Occipital lobe (tissue), 2 donors: Measurements from ENCODE around the gene CREB5. TPM values are rescaled to one million over a fixed set of nuclear protein-coding genes. Genes with fewer than 3 reads are reported as not detected.

Source experiments
- DNase-seq: peaks from one replicate; lab custom pipeline; 2025; lab: John Stamatoyannopoulos, UW
- total RNA-seq: library from RNA; depleted of rRNA; stranded (reverse); fragments of >200 nt; gene quantifications from one replicate; pipeline ENCODE4 v1.2.3, GENCODE V29; 2014

The CREB5 gene
- total RNA-seq, 1 donor from 2014 or later: 8.0 TPM

GRCh38 chr7:28406192-28406591 lies 6.1 kb upstream of the CREB5 start:
- DNase-seq: no peak

- no peak for DNase-seq
Measured at GRCh38 chr7:28407651-28408050, 4.7 kb upstream of the CREB5 start.

DNA sequence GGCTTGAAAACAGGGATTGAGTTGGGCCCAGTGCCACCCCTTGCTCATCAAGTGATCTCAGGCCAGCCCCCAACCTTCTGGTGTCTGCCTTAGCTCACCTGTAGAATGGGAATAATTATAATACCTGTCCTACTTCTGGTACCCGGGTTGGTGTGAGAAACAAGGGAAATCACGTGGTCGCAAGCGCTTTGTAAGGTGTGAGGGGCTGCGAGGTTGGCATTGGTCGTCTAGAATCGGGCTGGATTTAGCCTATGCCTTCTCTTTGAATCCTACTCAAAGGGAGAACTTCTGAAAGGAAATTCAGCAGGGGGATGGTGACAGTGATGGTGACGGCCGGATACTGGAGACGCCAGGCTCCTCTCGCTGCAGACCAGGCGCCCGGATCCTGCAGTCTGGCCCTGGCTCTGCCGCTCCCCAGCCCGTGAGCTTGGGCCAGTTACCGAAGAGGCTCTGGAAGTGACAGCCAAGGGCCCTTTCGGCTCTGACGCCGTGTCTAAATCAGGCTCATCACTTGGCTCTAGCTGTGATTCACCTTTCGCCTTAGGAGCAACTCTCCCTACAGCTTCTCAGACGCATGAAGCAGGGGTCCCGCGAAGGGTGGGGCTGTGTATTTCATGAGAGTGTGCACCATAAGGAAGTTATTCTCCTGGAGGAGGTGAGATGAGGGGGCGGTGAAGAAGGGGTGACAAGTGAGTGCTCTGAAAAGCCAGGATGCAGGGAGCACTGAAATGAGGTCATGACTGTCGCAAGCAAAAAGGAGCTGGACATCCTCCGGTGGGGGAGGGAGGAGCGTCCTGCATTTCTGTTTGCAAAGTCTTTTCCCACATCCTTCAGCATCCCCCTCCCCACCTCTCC lies 4.0 kb upstream of the CREB5 start:
- peak; percentile 12 for DNase-seq

DNA sequence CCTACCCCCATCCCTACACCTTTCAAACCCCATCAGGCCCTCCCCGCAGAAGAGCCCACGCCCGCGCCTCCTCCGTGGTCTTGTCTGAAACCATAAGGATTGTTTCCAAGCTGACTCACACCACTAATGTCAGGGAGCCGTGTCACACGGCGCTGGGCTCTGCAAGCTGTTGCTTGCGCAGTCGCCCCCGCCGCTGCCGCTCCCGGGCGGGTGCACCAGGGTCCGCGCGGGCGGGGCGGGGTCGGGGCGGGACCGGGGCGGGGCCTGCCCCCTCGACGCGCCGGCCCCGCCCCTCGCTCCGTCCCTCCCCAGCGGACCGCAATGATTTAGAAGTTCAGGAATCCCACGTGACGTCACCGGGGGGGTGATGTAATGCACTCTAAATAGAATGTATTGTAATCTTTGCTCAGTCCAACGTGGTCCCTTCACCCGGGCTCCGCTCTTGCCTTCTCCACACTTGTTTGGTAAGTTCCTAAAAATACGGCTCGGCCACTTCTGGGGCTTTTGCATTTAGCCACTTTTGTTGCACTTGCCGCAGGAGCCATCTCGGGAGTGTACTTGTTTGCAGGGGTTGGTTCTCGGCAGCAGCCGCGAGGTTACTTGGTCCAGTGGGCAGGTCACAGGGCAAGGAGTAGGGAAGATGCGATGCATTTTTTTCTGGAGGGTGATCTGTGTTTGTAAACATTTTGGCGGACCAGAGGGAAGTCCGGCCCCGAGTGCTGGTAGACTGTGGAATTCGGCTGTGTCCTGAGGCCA lies 3.2 kb upstream of the CREB5 start:
- peak; percentile 88 for DNase-seq

DNA sequence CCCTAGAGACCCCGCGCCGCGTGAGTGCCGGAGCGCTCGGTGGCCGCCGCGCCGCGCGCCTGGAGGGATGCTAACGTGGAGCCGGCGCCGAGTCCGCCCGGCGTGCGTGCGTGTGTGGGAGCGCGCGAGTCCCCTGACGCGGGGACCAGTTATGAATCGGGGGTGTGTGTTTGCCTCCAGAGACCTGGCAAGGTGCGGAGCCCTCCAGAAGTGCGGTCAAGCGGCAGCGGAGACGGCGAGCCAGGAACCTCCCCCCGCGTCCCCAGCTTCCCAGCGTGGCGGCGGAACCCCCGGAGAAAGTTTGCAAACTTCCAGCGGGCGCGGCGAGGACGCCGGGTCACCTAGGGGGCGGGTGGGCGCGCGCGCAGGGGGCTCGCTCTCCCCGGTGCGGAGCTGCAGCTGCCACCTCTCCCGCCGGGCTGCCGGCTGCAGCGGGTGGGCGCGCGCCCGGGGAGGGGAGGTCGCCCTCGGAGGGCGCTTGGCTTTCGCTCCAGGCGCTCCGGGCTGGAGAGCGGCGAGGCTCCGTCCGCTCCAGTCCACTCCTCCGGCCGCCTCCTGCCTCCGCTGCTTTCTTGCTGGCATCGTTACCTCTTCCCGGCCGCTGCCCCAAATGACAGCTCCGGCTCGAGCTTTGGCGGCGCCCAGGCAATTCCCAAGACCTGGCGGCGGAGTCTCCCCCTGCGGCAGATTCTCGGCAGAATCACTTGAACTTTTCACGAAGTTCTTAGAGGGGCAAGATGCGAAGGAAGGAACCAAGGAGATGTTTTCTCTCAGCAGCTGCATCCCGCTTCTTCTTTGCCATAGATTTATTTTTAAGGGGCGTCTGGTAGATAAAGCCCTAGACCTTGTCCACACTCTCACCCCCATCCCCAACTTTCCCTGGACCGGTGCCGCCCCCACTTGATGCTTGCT lies 2.3 kb upstream of the CREB5 start:
- peak; percentile 5 for DNase-seq

DNA sequence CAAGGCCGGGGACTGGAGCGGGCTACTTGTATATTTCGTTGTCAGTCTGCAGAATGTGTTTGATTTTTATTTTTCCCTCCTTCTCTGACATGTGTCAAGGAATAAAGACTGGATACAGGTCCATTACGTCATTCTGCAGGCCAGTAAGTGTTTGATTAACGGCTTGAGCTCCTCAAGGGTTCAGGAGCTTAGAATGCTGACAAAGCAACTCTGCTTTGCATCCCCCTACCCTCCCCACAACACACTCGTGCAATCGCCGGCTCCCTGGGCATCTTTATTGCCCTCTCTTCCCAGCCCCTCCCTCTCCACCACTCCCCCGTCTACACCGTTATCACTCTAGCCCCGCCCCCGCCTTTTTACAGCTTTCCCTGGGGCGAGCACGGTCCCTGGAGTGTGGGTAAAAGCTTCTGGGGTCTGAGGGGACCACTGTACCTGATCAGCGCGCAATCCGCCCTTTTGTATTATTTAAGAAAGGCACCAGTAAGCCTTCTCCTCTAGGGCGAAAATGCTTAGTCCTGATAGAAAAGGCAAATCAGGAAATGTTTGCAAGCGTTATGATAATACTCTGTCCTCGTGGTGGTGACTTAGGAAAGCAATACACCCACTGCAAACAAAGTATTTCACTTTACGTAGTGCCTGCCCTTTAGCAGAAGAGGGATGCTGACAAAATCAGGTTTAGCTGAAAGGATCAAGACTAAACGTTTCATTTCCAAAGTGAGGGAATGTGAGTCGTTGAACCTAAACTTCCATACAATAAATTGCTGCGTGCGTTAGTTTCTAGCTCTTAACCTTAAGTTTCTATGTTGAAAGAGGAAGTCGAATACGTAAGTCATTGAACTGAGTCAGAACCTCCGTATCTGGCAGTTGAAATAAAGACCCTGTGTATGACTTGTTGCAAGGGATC lies 1.4 kb upstream of the CREB5 start:
- no peak for DNase-seq

- DNase-seq: no peak
Measured at GRCh38 chr7:28413011-28413410, 693 bp downstream of the CREB5 start.

GRCh38 chr7:28414453-28414852 lies 2.1 kb downstream of the CREB5 start:
- no peak for DNase-seq

DNA sequence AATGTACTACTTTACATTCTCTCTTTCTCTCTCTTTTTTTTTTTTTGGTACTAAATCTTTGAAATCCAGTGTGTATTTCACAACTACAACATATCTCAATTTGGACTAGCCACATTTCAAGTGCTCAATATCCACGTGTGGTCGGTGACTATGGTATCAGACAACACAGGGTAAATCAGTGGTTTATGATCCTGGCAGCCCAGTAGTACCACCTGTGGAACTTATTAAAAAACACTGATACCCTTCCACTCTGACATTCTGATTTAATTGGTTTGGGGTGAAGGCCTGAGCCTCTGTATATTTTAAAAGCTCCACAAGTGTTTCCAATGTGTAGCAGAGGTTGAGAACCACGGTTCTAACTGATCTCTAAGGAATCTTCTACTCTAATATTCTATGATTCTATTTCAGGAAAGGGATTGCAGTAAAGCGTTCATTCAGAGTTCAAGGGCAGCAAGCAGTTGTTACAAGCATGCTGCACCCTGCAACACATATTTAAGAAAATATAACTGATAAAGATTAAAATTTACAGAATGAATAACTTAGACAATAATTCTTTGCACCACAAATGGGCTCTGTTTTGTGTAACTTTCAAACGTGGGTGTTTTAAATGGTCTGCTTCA lies 5.1 kb downstream of the CREB5 start:
- DNase-seq: no peak

DNA sequence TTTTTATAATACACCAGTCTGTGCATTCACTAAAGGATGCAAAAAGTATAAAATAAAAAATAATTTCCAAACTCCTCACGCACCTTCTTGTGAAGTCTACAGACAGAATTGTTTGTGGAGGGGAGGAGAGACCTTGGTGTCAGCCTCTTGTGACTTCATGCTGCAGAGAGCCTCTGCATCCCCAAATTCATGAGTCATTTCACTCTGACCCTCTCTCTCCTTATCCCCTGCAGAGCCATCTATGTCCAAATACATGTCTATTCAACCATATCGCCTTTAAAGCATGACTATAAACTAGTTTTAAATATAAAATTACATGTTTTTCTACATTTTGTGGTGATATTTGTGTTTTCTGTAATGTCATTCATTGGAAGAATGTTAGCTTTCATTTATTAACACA lies 6.0 kb downstream of the CREB5 start:
- no peak for DNase-seq

DNA sequence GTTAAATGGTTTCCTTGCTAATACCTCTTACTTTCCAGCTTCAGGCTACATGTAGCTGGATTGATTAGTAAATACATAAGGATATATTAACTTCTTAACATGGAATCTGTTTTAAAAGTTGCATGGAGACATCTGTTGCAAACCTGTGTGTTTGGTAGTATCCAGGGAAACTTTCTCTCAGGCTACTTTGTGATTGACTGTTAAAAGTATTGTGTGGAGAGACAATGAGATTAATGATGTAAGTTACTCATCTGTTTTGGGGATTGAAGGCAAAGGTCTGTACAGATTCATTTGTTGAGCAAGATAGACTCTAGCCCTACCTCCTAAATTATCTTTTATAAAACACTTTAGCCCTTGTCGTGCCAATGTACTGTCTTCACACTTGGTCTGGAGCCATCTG lies 6.6 kb downstream of the CREB5 start:
- DNase-seq: no peak

DNA sequence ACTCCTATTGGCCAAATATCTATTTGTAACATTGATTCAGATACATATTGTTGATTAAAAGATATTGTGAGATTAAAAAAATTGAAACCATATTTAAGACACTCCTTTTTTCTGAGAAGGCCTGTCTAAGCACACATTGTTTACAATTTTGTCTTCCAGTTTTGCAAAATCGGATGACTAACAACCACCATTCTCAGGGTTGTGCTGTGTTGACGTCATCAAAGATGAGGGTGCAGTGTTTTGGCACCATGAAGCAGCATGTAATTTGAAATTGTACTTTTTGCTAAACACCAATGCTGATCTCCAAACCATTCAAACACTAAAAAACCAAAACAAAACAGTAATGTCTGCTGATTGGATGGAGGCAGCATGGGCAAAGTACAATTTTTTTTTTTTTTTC lies 7.4 kb downstream of the CREB5 start:
- no peak for DNase-seq

DNA sequence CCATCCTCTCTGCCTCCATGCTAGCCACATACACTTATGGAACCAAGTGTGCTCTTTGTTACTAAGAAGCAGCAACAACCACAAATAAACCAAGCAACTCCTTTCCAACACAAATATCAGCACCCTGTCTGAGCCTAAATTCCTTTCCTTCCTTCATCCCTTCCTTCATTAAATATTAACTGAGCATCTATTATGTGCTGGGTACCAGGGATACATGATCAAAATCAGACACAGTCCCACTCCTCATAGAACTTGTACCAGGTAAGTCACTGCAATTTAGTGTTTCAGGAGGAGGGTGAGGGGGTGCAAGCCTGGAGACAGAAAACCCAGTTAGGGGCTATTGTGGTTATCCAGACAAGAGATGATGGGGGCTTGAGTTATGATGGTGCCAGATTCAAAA lies 10.8 kb downstream of the CREB5 start:
- no peak for DNase-seq

DNA sequence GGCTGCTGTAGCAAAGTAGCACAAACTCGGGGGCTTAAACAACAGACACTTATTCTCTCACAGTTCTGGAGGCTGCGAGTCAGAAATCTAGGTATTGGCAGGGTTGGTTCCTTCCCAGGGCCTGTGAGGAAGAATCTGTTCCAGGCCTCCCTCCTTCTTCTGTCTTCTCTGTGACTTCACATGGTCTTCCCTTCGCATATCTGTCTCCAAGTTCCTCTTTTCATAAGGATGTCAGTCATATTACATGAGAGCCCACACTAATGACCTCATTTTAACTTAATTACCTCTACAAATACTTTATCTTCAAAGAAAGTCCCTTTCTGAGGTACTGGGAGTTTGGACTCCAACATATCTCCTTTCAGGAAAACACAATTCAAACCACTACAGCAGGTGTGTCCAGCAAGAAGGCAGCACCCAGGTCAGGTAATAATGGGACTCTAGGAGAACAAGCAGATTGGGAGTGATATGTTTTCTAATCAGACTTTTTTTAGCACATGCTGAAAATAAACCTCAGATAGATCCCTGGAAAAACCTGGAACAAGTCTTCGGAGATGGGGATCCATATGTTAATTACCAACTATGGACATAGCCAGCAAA lies 11.7 kb downstream of the CREB5 start:
- DNase-seq: no peak

DNA sequence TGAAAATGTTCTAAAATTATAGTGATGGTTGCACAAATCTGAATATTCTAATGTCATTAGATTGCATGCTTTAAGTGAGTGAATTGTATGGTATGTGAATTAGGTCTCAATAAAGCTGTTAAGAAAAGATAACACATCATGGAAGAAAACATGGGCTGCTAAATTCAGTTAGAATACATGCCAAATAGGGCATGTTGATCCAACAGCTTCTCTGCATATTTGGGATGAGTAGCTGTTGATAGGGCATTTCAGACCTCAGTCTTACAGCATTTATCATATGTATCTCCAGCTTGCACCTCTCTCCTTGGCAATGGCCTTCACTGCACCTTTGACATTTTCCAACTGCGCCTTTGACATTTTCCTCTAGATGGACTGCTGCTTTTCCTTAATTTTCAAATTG lies 13.2 kb downstream of the CREB5 start:
- DNase-seq: no peak

DNA sequence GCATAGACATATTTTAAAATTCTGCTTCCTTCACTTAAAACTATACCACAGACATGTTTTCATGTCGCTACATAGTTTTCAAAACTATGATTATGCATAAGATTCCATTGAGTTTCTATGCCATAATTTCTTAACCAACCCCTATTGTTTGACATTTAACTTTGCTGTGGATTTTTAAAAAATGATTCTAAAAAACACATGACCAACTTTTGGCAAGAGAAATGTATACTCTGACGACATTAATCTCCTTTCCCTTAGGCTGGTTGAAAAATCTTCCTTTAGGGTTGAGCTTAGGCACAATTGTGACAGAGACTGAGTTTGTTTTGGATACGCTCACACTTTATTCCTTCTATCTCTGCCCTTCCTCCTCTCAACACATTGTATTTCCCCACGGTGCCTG lies 14.9 kb downstream of the CREB5 start:
- DNase-seq: no peak

- no peak for DNase-seq
Measured at GRCh38 chr7:28430616-28431015, 18.3 kb downstream of the CREB5 start.

DNA sequence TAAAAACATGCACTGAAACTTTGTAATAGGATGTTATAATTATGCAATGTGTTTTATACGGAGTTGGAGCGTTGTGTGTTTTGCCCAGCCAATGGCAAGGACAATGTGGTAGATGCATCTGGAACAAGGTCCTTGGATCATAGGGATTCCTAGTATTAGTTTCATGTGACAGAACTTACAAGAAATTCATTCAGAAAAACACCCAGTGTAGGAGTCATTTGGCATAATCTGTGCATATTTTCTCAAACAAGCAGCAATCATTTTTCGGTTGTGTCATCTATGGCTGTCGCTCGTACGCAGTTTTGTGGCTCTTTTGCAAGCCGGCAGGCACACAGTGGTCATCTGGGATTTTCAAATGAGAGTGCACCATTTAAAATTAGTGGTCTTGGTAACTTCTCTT lies 19.8 kb downstream of the CREB5 start:
- no peak for DNase-seq

- no peak for DNase-seq
Measured at GRCh38 chr7:28433039-28433438, 20.7 kb downstream of the CREB5 start.

GRCh38 chr7:28433699-28434219 lies 21.4 kb downstream of the CREB5 start:
- DNase-seq: no peak
